Ureter (tissue), 1 donor: ENCODE results near the gene PRPS1. TPM values are rescaled to one million over a fixed set of nuclear protein-coding genes. Genes with fewer than 3 reads are reported as not detected.
"Not testable (repeated sequence)": the region's sequence is repeated elsewhere in the genome, so short reads cannot be mapped to it uniquely, and the experiment has no call there.

Experiments
- DNase-seq: peaks from one replicate; pipeline ENCODE4 v3.0.0-alpha.2; 2020; ENCODE audit warnings: low spot score
- total RNA-seq: library from RNA; stranded (reverse); gene quantifications from one replicate; pipeline ENCODE4 v1.2.4, GENCODE V29; 2023
- donor health status: DM: yes; HTN: yes; CAD: no.

The PRPS1 gene
- total RNA-seq, 1 donor from 2014 or later, result 40.8 TPM

GRCh38 chrX:107674480-107675364 lies 46.4 kb downstream of the PRPS1 start:
- peak; percentile 77 for DNase-seq

DNA sequence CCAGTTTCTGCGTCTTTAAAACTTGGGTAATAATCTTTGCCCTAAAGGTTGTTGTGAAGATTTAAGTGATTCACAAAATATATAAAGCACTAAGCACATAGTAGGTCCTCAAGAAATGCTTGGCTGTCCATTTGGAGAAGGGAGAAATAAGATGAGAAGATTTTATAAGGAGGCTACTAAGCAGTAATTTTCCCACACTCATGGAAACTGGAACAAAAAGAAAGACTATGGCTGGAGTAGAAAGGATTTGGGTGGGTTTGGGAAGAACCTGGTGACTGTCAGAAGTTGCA lies 47.0 kb downstream of the PRPS1 start:
- no peak for DNase-seq

- DNase-seq, result no peak
These were observed 47.7 kb downstream of the PRPS1 start for GRCh38 chrX:107675823-107676555.

- peak; percentile 85 for DNase-seq
These were observed 48.5 kb downstream of the PRPS1 start for GRCh38 chrX:107676559-107677378.

DNA sequence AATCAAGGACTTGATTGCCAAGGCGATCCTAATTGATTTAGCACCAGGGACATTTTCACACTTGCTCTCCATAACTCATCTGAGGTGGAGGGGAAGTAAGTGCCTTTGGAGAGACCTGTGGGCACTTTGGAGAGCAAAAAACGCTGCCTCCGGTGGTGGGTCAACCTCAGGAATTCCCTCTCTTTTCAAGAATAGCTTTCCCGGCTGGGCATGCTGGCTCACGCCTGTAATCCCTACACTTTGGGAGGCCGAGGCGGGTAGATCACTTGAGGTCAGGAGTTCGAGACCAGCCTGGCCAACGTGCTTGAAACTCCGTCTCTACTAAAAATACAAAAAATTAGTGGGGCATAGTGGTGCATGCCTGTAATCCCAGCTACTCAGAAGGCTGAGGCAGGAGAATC lies 49.2 kb downstream of the PRPS1 start:
- DNase-seq, result no peak

GRCh38 chrX:107677909-107678308 lies 49.6 kb downstream of the PRPS1 start:
- no peak for DNase-seq

GRCh38 chrX:107678957-107679740 lies 50.8 kb downstream of the PRPS1 start:
- peak; percentile 78 for DNase-seq

DNA sequence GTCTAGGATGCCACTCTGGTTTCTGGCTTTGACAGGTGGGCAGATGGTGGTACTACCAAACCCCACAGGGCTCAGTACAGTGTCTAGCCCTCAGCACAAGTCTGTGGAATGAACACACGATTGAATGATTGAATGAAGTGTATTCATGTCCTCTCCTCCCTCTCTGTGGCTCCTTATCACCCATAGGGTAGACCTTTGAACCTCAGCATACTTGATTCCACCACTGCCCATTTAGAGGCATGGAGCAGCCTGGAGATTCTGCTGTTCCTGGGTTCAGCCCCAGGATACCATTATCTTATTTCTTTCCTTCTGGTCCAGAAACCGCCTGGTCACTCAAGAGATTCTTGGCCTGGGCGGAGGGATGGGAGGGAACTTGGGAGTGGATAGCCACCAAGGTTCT lies 53.9 kb downstream of the PRPS1 start:
- no peak for DNase-seq

GRCh38 chrX:107683124-107683895 lies 55.0 kb downstream of the PRPS1 start:
- DNase-seq, result no peak

- DNase-seq, result no peak
These were observed 55.6 kb downstream of the PRPS1 start for GRCh38 chrX:107683931-107684330.

DNA sequence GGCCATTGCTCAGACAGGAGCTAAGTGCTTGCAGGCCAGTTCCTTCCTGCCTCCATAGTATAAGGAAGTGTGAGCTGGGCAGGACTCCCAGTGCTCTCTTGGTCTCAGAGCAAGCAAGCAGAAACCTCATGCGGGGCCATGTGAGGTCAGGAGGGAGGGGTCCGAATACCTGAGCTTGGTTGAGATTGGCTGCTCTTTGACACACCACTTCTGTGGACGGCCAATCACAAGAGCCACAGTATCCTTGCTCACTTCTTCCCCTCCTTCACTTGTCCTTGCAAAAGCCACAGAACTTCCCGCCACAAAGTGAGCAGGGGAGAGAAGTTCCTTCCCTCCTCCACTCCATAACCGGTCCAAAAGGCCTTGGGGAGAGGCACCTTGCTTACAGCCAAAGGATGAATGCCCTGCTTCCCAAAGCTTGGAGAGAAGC lies 56.7 kb downstream of the PRPS1 start:
- peak; percentile 86 for DNase-seq

DNA sequence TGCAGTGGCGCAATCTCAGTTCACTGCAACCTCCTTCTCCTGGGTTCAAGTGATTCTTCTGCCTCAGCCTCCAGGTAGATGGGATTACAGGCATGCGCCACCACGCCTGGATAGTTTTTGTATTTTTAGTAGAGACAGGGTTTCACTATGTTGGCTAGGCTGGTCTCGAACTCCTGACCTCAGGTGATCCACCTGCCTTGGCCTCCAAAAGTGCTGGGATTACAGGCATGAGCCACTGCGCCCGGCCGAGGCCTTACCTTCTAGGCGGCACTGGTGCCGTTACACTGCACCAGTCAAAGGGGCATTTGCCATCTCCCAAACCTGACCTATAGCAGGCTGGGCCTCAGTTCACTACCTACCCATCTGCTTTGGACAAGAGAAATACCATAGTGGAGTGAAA lies 57.3 kb downstream of the PRPS1 start:
- DNase-seq, result not testable (repeated sequence)

GRCh38 chrX:107686026-107686425 lies 57.7 kb downstream of the PRPS1 start:
- no peak for DNase-seq

- DNase-seq, result no peak
These were observed 58.5 kb downstream of the PRPS1 start for GRCh38 chrX:107686792-107687191.

GRCh38 chrX:107687445-107687844 lies 59.1 kb downstream of the PRPS1 start:
- no peak for DNase-seq

DNA sequence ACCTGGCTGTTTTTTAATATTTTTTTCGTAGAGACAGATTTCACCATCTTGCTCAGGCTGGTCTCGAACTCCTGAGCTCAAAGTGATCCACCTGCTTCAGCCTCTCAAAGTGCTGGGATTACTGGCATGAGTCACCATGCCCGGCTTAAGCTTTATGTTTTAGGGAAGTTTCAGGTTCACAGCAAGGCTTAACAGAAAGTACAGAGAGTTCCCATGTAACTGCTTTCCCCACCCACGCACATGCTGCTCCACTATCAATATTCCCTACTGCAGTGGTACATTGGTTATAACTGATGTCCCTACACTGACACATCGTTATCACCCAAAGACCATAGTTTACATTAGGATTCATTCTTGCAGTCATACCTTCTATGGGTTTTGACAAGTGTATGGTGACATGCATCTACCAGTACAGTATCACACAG lies 62.7 kb downstream of the PRPS1 start:
- DNase-seq, result no peak

GRCh38 chrX:107699616-107700015 lies 71.3 kb downstream of the PRPS1 start:
- DNase-seq, result no peak

DNA sequence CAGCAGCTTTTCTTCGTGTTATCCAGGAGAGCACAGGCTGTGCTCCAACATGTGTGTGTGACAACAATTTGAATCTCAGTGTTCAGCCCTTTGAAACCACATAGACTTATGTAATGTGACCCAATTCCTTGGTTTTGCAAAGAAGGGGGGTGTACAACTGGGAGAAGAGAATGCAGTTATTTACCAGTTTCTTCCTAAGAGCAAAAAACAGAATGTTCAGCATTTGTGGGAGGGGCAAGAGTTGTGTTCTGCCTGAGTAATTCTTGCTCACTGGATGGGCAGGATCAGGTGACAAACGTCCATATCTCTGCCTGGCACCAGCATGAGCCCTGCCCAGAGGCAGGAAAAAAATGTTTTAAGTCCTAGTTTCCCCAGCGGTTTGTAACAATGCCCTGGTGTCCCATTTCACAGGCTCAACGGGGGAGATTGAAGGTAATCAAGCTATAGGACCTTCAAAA lies 72.0 kb downstream of the PRPS1 start:
- DNase-seq, result peak; percentile 42
